Measurements from ENCODE around the gene APC2. TPM values are rescaled to one million over a fixed set of nuclear protein-coding genes. Genes with fewer than 3 reads are reported as not detected.

APC2 gene
- total RNA-seq, 1 experiment from 2014 or later, result 1.6 TPM

GRCh38 chr19:1409204-1410005 is 40.5 kb upstream of the APC2 start:
- H3F3A ChIP-seq (ENCODE audit: insufficient read depth, low read depth), result peaks cover 24% of the 10 kb centered on the region
- BruUV-seq (replicated peaks), result no TSS peak
- peaks cover 35% of the 10 kb centered on the region for H3K4me1 ChIP-seq (replicated peaks; ENCODE audit: insufficient read depth)
- peaks cover 66% of the 10 kb centered on the region for H3K79me2 ChIP-seq (ENCODE audit: low read depth)
- H3K9me2 ChIP-seq (ENCODE audit: insufficient read depth), result no peaks in the 10 kb centered on the region
- DNase-seq, result no peak
- H3K4me2 ChIP-seq, result peak overlapping the region; percentile 92
- no peaks in the 10 kb centered on the region for H3K36me3 ChIP-seq (ENCODE audit: low read depth)
- ChIA-PET POLR2A (ENCODE audit: unreplicated experiment) (no interaction called here), CTCF (no interaction called here)
- H3K27me3 ChIP-seq (ENCODE audit: insufficient read depth, low read depth), result no peaks in the 10 kb centered on the region
- peak overlapping the region; percentile 81 for H3K4me3 ChIP-seq
- no peak overlapping the region for H2AFZ ChIP-seq
- H3K9me3 ChIP-seq (ENCODE audit: insufficient read depth, low read depth), result no peaks in the 10 kb centered on the region
- intact Hi-C loops (cut with micrococcal nuclease; ENCODE audit: unreplicated experiment), result loop anchor here (5.0 kb wide), 1 partner anchor 48 kb away; no protein-coding TSS in a partner anchor
- no peak for TF ChIP-seq EZH2 (IDR thresholded peaks at IDR 0.05; ENCODE audit: low read depth)
- TF ChIP-seq CTCF (conservative IDR thresholded peaks at IDR 0.05), result no peak
- 0 out of 2 replicates have a peak overlapping the region, but pooled peaks have one; percentile 72 for H3K27ac ChIP-seq
- peaks cover 51% of the 10 kb centered on the region for H4K20me1 ChIP-seq (ENCODE audit: insufficient read depth)

- Histone ChIP-seq H3K9me3 (ENCODE audit: insufficient read depth, low read depth) (no peaks in the 10 kb centered on the region), H3F3A (ENCODE audit: insufficient read depth, low read depth) (peaks cover 31% of the 10 kb centered on the region), H3K27ac (no peak overlapping the region), H4K20me1 (ENCODE audit: insufficient read depth) (peaks cover 52% of the 10 kb centered on the region), H3K9me2 (ENCODE audit: insufficient read depth) (no peaks in the 10 kb centered on the region), H2AFZ (no peak overlapping the region), H3K36me3 (ENCODE audit: low read depth) (no peaks in the 10 kb centered on the region), H3K27me3 (ENCODE audit: insufficient read depth, low read depth) (no peaks in the 10 kb centered on the region), H3K79me2 (ENCODE audit: low read depth) (peaks cover 67% of the 10 kb centered on the region), H3K4me2 (peak overlapping the region; percentile 92; the same call in 1 of the 2 replicates), H3K4me3 (no peak overlapping the region), H3K4me1 (replicated peaks; ENCODE audit: insufficient read depth) (peaks cover 44% of the 10 kb centered on the region)
- DNase-seq, result no peak
- BruUV-seq (replicated peaks), result no TSS peak
- no peak for TF ChIP-seq EZH2 (IDR thresholded peaks at IDR 0.05; ENCODE audit: low read depth)
- ChIA-PET POLR2A (ENCODE audit: unreplicated experiment) (no interaction called here), CTCF (no interaction called here)
- intact Hi-C loops (cut with micrococcal nuclease; ENCODE audit: unreplicated experiment), result no loop called here
Observed at GRCh38 chr19:1410136-1410786, 39.7 kb upstream of the APC2 start.

- Histone ChIP-seq H3K9me2 (ENCODE audit: insufficient read depth) (no peaks in the 10 kb centered on the region), H3K79me2 (ENCODE audit: low read depth) (peaks cover 69% of the 10 kb centered on the region), H3K4me3 (no peak overlapping the region), H3K27ac (no peak overlapping the region), H3K27me3 (ENCODE audit: insufficient read depth, low read depth) (no peaks in the 10 kb centered on the region), H3F3A (ENCODE audit: insufficient read depth, low read depth) (peaks cover 35% of the 10 kb centered on the region), H3K36me3 (ENCODE audit: low read depth) (no peaks in the 10 kb centered on the region), H3K4me1 (replicated peaks; ENCODE audit: insufficient read depth) (peaks cover 47% of the 10 kb centered on the region), H4K20me1 (ENCODE audit: insufficient read depth) (peaks cover 54% of the 10 kb centered on the region), H3K4me2 (no peak overlapping the region; the same call in 1 of the 2 replicates), H2AFZ (no peak overlapping the region), H3K9me3 (ENCODE audit: insufficient read depth, low read depth) (no peaks in the 10 kb centered on the region)
- POLR2A ChIA-PET (ENCODE audit: unreplicated experiment), result no interaction called here
- TF ChIP-seq CTCF (conservative IDR thresholded peaks at IDR 0.05) (no peak), EZH2 (IDR thresholded peaks at IDR 0.05; ENCODE audit: low read depth) (no peak)
- no TSS peak for BruUV-seq (replicated peaks)
- CTCF ChIA-PET, result no interaction called here
- intact Hi-C loops (cut with micrococcal nuclease; ENCODE audit: unreplicated experiment), result no loop called here
- DNase-seq, result no peak
Observed at GRCh38 chr19:1410789-1411188, 39.1 kb upstream of the APC2 start.

Data from PC-9 (cell line).